H9 (cell line): Measurements from ENCODE around the gene CAMK2N1. TPM values are rescaled to one million over a fixed set of nuclear protein-coding genes. Genes with fewer than 3 reads are reported as not detected.

Experiments used
- DNase-seq: peaks from one replicate; pipeline ENCODE4 v3.0.0-alpha.2; 2017
- H2AFZ ChIP-seq: one replicate; pipeline ENCODE4 v1.6.1; 2013; ENCODE audit warnings: mild to moderate bottlenecking, low read length, control low read depth, moderate library complexity
- H2AK5ac ChIP-seq: 2 replicates; pipeline ENCODE4 v1.6.1; 2013; ENCODE audit warnings: low read length, control low read depth, mixed read lengths; ENCODE audit not compliant: insufficient read length
- H2BK120ac ChIP-seq: one replicate; pipeline ENCODE4 v1.6.1; 2013; ENCODE audit warnings: low read depth, mild to moderate bottlenecking, low read length, control low read depth, inconsistent platforms; ENCODE audit not compliant: poor library complexity, severe bottlenecking
- H2BK12ac ChIP-seq: 2 replicates; pipeline ENCODE4 v1.6.1; 2013; ENCODE audit warnings: low read length, control low read depth, mixed read lengths, low read depth; ENCODE audit not compliant: insufficient read length
- H2BK15ac ChIP-seq: 2 replicates; pipeline ENCODE4 v1.6.1; 2013; ENCODE audit warnings: low read depth, low read length, control low read depth
- H2BK20ac ChIP-seq: one replicate; pipeline ENCODE4 v1.6.1; 2013; ENCODE audit warnings: low read depth, mild to moderate bottlenecking, low read length, control low read depth, inconsistent platforms; ENCODE audit not compliant: poor library complexity, severe bottlenecking
- H2BK5ac ChIP-seq: 2 replicates; pipeline ENCODE4 v1.6.1; 2013; ENCODE audit warnings: low read length, control low read depth, mixed read lengths; ENCODE audit not compliant: insufficient read length
- H3K14ac ChIP-seq: 2 replicates; pipeline ENCODE4 v1.6.1; 2013; ENCODE audit warnings: low read length, control low read depth; ENCODE audit not compliant: insufficient read depth
- H3K18ac ChIP-seq: 2 replicates; pipeline ENCODE4 v1.6.1; 2013; ENCODE audit warnings: low read depth, mild to moderate bottlenecking, mixed read lengths, low read length, control low read depth; ENCODE audit not compliant: insufficient read length
- H3K23ac ChIP-seq: 2 replicates; pipeline ENCODE4 v1.6.1; 2013; ENCODE audit warnings: low read length, control low read depth, mixed read lengths, low read depth; ENCODE audit not compliant: insufficient read length
- H3K23me2 ChIP-seq: 2 replicates; pipeline ENCODE4 v1.6.1; 2013; ENCODE audit warnings: low read depth, mild to moderate bottlenecking, mixed read lengths, low read length, control low read depth; ENCODE audit not compliant: insufficient read length, poor library complexity, severe bottlenecking
- H3K27ac ChIP-seq: 2 replicates; pipeline ENCODE4 v1.5.1; 2013; ENCODE audit warnings: low read length, control low read depth, mixed read lengths, low read depth; ENCODE audit not compliant: insufficient read length
- H3K27me3 ChIP-seq: 2 replicates; pipeline ENCODE4 v1.6.1; 2013; ENCODE audit warnings: low read length, control low read depth, inconsistent platforms; ENCODE audit not compliant: insufficient read depth
- H3K4ac ChIP-seq: 2 replicates; pipeline ENCODE4 v1.6.1; 2013; ENCODE audit warnings: low read depth, mild to moderate bottlenecking, control low read depth, inconsistent platforms, low read length, moderate library complexity
- H3K4me1 ChIP-seq: 2 replicates; pipeline ENCODE4 v1.6.1; 2013; ENCODE audit warnings: low read length, control low read depth, inconsistent platforms; ENCODE audit not compliant: insufficient read depth
- H3K4me2 ChIP-seq: 2 replicates; pipeline ENCODE4 v1.6.1; 2013; ENCODE audit warnings: low read length, control low read depth, mixed read lengths; ENCODE audit not compliant: insufficient read length, insufficient read depth
- H3K56ac ChIP-seq: 2 replicates; pipeline ENCODE4 v1.6.1; 2013; ENCODE audit warnings: low read depth, mild to moderate bottlenecking, mixed read lengths, low read length, control low read depth; ENCODE audit not compliant: insufficient read length
- H3K79me1 ChIP-seq: 2 replicates; pipeline ENCODE4 v1.6.1; 2013; ENCODE audit warnings: low read depth, mild to moderate bottlenecking, moderate library complexity, low read length, control low read depth, inconsistent platforms; ENCODE audit not compliant: insufficient read depth, poor library complexity, severe bottlenecking
- H3K79me2 ChIP-seq: 2 replicates; pipeline ENCODE4 v1.6.1; 2013; ENCODE audit warnings: low read length, control low read depth, inconsistent platforms; ENCODE audit not compliant: insufficient read depth
- H3K9ac ChIP-seq: 2 replicates; pipeline ENCODE4 v1.6.1; 2013; ENCODE audit warnings: low read length, control low read depth, mixed read lengths; ENCODE audit not compliant: insufficient read length; ENCODE audit errors: extremely low read depth
- H3K9me3 ChIP-seq: one replicate; pipeline ENCODE4 v1.6.1; 2013; ENCODE audit warnings: low read depth, low read length, inconsistent platforms; ENCODE audit not compliant: control insufficient read depth
- H3T11ph ChIP-seq: one replicate; pipeline ENCODE4 v1.6.1; 2013; ENCODE audit warnings: mild to moderate bottlenecking, low read length, control low read depth, inconsistent platforms
- H4K20me1 ChIP-seq: one replicate; pipeline ENCODE4 v1.6.1; 2013; ENCODE audit not compliant: control insufficient read depth, insufficient read length, insufficient read depth
- H4K5ac ChIP-seq: 2 replicates; pipeline ENCODE4 v1.6.1; 2013; ENCODE audit warnings: low read depth, mild to moderate bottlenecking, mixed read lengths, low read length, control low read depth; ENCODE audit not compliant: insufficient read length
- H4K8ac ChIP-seq: replicated peaks from 2 replicates; pipeline ENCODE4 v1.6.1; 2013; ENCODE audit warnings: low read length, control low read depth, mixed read lengths, low read depth; ENCODE audit not compliant: insufficient read length
- H4K91ac ChIP-seq: 2 replicates; pipeline ENCODE4 v1.6.1; 2013; ENCODE audit warnings: low read depth, mild to moderate bottlenecking, moderate library complexity, mixed read lengths, low read length, control low read depth; ENCODE audit not compliant: insufficient read length
- H3K27ac Mint-ChIP-seq, 3 experiments: 2 replicates in 2 of 3; 3 replicates in 1 of 3; pipeline ENCODE4 v1.8.0; 2020 to 2021; ENCODE audit warnings: mixed read lengths in 3 of 3, mild to moderate bottlenecking in 1 of 3, moderate library complexity in 1 of 3
- H3K27me3 Mint-ChIP-seq: 2 replicates; pipeline ENCODE4 v1.8.0; 2021; ENCODE audit warnings: low read depth, mild to moderate bottlenecking, moderate library complexity, mixed read lengths
- H3K36me3 Mint-ChIP-seq, 3 experiments: 2 replicates in 2 of 3; 3 replicates in 1 of 3; pipeline ENCODE4 v1.8.0; 2020 to 2021; ENCODE audit warnings: low read depth in 3 of 3, mixed read lengths in 3 of 3; ENCODE audit not compliant: insufficient read depth in 1 of 3
- H3K4me1 Mint-ChIP-seq, 2 experiments: 2 replicates each; pipeline ENCODE4 v1.8.0; 2020; ENCODE audit warnings: mixed read lengths in 2 of 2
- H3K4me3 Mint-ChIP-seq, 2 experiments: 2 replicates in 1 of 2; 3 replicates in 1 of 2; pipeline ENCODE4 v1.8.0; 2020 to 2021; ENCODE audit warnings: mild to moderate bottlenecking in 2 of 2, mixed read lengths in 2 of 2, moderate library complexity in 1 of 2
- H3K9me3 Mint-ChIP-seq, 2 experiments: 2 replicates in 1 of 2; 3 replicates in 1 of 2; pipeline ENCODE4 v1.8.0; 2020; ENCODE audit warnings: mild to moderate bottlenecking in 2 of 2, mixed read lengths in 2 of 2, moderate library complexity in 1 of 2
- WGBS: extraction: QIAGEN DNeasy Blood & Tissue Kit; methylation state at CpG from one replicate; pipeline ENCODE4 v1.1.7; 2013; ENCODE audit warnings: missing lambda C conversion rate, low lambda C conversion rate, mixed read lengths; ENCODE audit not compliant: insufficient read length; ENCODE audit errors: extremely low coverage; 5-methylcytosine and 5-hydroxymethylcytosine counted together
- total RNA-seq: library from RNA; stranded (reverse); gene quantifications from 2 replicates; pipeline ENCODE4 v1.2.1, GENCODE V29; 2021
- TF ChIP-seq, protein P1 (sequence below): fragments of 200-600 bp; sonication (generic); conservative IDR thresholded peaks from 3 replicates; pipeline ENCODE4 v1.8.0; 2021; ENCODE audit warnings: antibody characterized with exemption, mild to moderate bottlenecking

CAMK2N1 gene
- total RNA-seq, 1 experiment from 2014 or later: 1.2 TPM

DNA sequence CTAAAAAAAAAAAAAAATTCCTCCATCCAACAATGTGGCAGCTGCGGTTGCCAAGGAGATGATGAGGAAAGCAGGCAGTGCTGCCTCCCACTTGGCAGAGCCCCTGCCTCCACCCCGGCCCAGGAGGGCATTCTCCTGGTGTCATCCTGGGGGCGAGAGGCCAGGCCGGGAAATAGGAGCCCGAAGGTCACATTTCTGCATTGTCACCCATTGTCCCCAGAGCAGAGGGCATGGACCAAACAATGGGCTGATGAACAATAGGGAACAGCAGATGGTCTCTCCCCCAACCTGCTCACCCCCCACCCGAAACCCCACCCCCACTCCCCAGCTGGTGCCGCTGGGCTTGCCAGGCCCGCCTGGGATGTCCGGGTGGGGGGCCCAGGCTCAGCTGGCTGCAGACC, 37.3 kb downstream of the CAMK2N1 start:
- no peaks in the 10 kb centered on the region for H3K9me3 ChIP-seq
- H3K27ac Mint-ChIP-seq: no peak overlapping the region

More for the DNA sequence above, 37.3 kb downstream of the CAMK2N1 start:
- Histone ChIP-seq H3T11ph (no peak overlapping the region), H4K91ac (no peak overlapping the region), H2BK5ac (no peak overlapping the region), H4K20me1 (no peaks in the 10 kb centered on the region), H2BK12ac (no peak overlapping the region), H3K79me1 (no peaks in the 10 kb centered on the region), H2BK15ac (no peak overlapping the region), H2BK20ac (no peak overlapping the region), H3K79me2 (no peaks in the 10 kb centered on the region), H3K9ac (no peak overlapping the region), H3K56ac (no peak overlapping the region), H2AK5ac (no peak overlapping the region), H3K4ac (no peak overlapping the region), H3K23ac (no peak overlapping the region), H3K4me2 (no peak overlapping the region), H3K4me1 (no peaks in the 10 kb centered on the region), H3K27ac (no peak overlapping the region), H2BK120ac (no peak overlapping the region), H3K23me2 (no peaks in the 10 kb centered on the region), H3K18ac (no peak overlapping the region), H3K14ac (no peak overlapping the region; the same call in 1 of the 2 replicates), H4K5ac (no peak overlapping the region), H3K27me3 (no peaks in the 10 kb centered on the region), H2AFZ (no peak overlapping the region), H4K8ac (no peak overlapping the region)
- Mint-ChIP-seq H3K36me3 (no peaks in the 10 kb centered on the region), H3K9me3 (no peaks in the 10 kb centered on the region), H3K4me1 (peaks cover 16 to 28% of the 10 kb centered on the region in 2 experiments), H3K4me3 (no peak overlapping the region; a peak in 1 of 5 replicates), H3K27me3 (peaks cover 35% of the 10 kb centered on the region)
- WGBS: no CpG with 5 or more reads among the region's 9 CpGs
- DNase-seq: no peak
- TF ChIP-seq, protein P1, sequence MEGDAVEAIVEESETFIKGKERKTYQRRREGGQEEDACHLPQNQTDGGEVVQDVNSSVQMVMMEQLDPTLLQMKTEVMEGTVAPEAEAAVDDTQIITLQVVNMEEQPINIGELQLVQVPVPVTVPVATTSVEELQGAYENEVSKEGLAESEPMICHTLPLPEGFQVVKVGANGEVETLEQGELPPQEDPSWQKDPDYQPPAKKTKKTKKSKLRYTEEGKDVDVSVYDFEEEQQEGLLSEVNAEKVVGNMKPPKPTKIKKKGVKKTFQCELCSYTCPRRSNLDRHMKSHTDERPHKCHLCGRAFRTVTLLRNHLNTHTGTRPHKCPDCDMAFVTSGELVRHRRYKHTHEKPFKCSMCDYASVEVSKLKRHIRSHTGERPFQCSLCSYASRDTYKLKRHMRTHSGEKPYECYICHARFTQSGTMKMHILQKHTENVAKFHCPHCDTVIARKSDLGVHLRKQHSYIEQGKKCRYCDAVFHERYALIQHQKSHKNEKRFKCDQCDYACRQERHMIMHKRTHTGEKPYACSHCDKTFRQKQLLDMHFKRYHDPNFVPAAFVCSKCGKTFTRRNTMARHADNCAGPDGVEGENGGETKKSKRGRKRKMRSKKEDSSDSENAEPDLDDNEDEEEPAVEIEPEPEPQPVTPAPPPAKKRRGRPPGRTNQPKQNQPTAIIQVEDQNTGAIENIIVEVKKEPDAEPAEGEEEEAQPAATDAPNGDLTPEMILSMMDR: no peak
